H9 (cell line): ENCODE results near the gene CCDC78. TPM values are rescaled to one million over a fixed set of nuclear protein-coding genes. Genes with fewer than 3 reads are reported as not detected.

ENCODE experiments used
- DNase-seq: peaks from one replicate; pipeline ENCODE4 v3.0.0-alpha.2; 2017
- H2AFZ ChIP-seq: one replicate; pipeline ENCODE4 v1.6.1; 2013; ENCODE audit warnings: mild to moderate bottlenecking, low read length, control low read depth, moderate library complexity
- H2AK5ac ChIP-seq: 2 replicates; pipeline ENCODE4 v1.6.1; 2013; ENCODE audit warnings: low read length, control low read depth, mixed read lengths; ENCODE audit not compliant: insufficient read length
- H2BK120ac ChIP-seq: one replicate; pipeline ENCODE4 v1.6.1; 2013; ENCODE audit warnings: low read depth, mild to moderate bottlenecking, low read length, control low read depth, inconsistent platforms; ENCODE audit not compliant: poor library complexity, severe bottlenecking
- H2BK12ac ChIP-seq: 2 replicates; pipeline ENCODE4 v1.6.1; 2013; ENCODE audit warnings: low read length, control low read depth, mixed read lengths, low read depth; ENCODE audit not compliant: insufficient read length
- H2BK15ac ChIP-seq: 2 replicates; pipeline ENCODE4 v1.6.1; 2013; ENCODE audit warnings: low read depth, low read length, control low read depth
- H2BK20ac ChIP-seq: one replicate; pipeline ENCODE4 v1.6.1; 2013; ENCODE audit warnings: low read depth, mild to moderate bottlenecking, low read length, control low read depth, inconsistent platforms; ENCODE audit not compliant: poor library complexity, severe bottlenecking
- H2BK5ac ChIP-seq: 2 replicates; pipeline ENCODE4 v1.6.1; 2013; ENCODE audit warnings: low read length, control low read depth, mixed read lengths; ENCODE audit not compliant: insufficient read length
- H3K14ac ChIP-seq: 2 replicates; pipeline ENCODE4 v1.6.1; 2013; ENCODE audit warnings: low read length, control low read depth; ENCODE audit not compliant: insufficient read depth
- H3K18ac ChIP-seq: 2 replicates; pipeline ENCODE4 v1.6.1; 2013; ENCODE audit warnings: low read depth, mild to moderate bottlenecking, mixed read lengths, low read length, control low read depth; ENCODE audit not compliant: insufficient read length
- H3K23ac ChIP-seq: 2 replicates; pipeline ENCODE4 v1.6.1; 2013; ENCODE audit warnings: low read length, control low read depth, mixed read lengths, low read depth; ENCODE audit not compliant: insufficient read length
- H3K23me2 ChIP-seq: 2 replicates; pipeline ENCODE4 v1.6.1; 2013; ENCODE audit warnings: low read depth, mild to moderate bottlenecking, mixed read lengths, low read length, control low read depth; ENCODE audit not compliant: insufficient read length, poor library complexity, severe bottlenecking
- H3K27ac ChIP-seq: 2 replicates; pipeline ENCODE4 v1.5.1; 2013; ENCODE audit warnings: low read length, control low read depth, mixed read lengths, low read depth; ENCODE audit not compliant: insufficient read length
- H3K27me3 ChIP-seq: 2 replicates; pipeline ENCODE4 v1.6.1; 2013; ENCODE audit warnings: low read length, control low read depth, inconsistent platforms; ENCODE audit not compliant: insufficient read depth
- H3K4ac ChIP-seq: 2 replicates; pipeline ENCODE4 v1.6.1; 2013; ENCODE audit warnings: low read depth, mild to moderate bottlenecking, control low read depth, inconsistent platforms, low read length, moderate library complexity
- H3K4me1 ChIP-seq: 2 replicates; pipeline ENCODE4 v1.6.1; 2013; ENCODE audit warnings: low read length, control low read depth, inconsistent platforms; ENCODE audit not compliant: insufficient read depth
- H3K4me2 ChIP-seq: 2 replicates; pipeline ENCODE4 v1.6.1; 2013; ENCODE audit warnings: low read length, control low read depth, mixed read lengths; ENCODE audit not compliant: insufficient read length, insufficient read depth
- H3K56ac ChIP-seq: 2 replicates; pipeline ENCODE4 v1.6.1; 2013; ENCODE audit warnings: low read depth, mild to moderate bottlenecking, mixed read lengths, low read length, control low read depth; ENCODE audit not compliant: insufficient read length
- H3K79me1 ChIP-seq: 2 replicates; pipeline ENCODE4 v1.6.1; 2013; ENCODE audit warnings: low read depth, mild to moderate bottlenecking, moderate library complexity, low read length, control low read depth, inconsistent platforms; ENCODE audit not compliant: insufficient read depth, poor library complexity, severe bottlenecking
- H3K79me2 ChIP-seq: 2 replicates; pipeline ENCODE4 v1.6.1; 2013; ENCODE audit warnings: low read length, control low read depth, inconsistent platforms; ENCODE audit not compliant: insufficient read depth
- H3K9ac ChIP-seq: 2 replicates; pipeline ENCODE4 v1.6.1; 2013; ENCODE audit warnings: low read length, control low read depth, mixed read lengths; ENCODE audit not compliant: insufficient read length; ENCODE audit errors: extremely low read depth
- H3K9me3 ChIP-seq: one replicate; pipeline ENCODE4 v1.6.1; 2013; ENCODE audit warnings: low read depth, low read length, inconsistent platforms; ENCODE audit not compliant: control insufficient read depth
- H3T11ph ChIP-seq: one replicate; pipeline ENCODE4 v1.6.1; 2013; ENCODE audit warnings: mild to moderate bottlenecking, low read length, control low read depth, inconsistent platforms
- H4K20me1 ChIP-seq: one replicate; pipeline ENCODE4 v1.6.1; 2013; ENCODE audit not compliant: control insufficient read depth, insufficient read length, insufficient read depth
- H4K5ac ChIP-seq: 2 replicates; pipeline ENCODE4 v1.6.1; 2013; ENCODE audit warnings: low read depth, mild to moderate bottlenecking, mixed read lengths, low read length, control low read depth; ENCODE audit not compliant: insufficient read length
- H4K8ac ChIP-seq: replicated peaks from 2 replicates; pipeline ENCODE4 v1.6.1; 2013; ENCODE audit warnings: low read length, control low read depth, mixed read lengths, low read depth; ENCODE audit not compliant: insufficient read length
- H4K91ac ChIP-seq: 2 replicates; pipeline ENCODE4 v1.6.1; 2013; ENCODE audit warnings: low read depth, mild to moderate bottlenecking, moderate library complexity, mixed read lengths, low read length, control low read depth; ENCODE audit not compliant: insufficient read length
- H3K27ac Mint-ChIP-seq, 3 experiments: 2 replicates in 2 of 3; 3 replicates in 1 of 3; pipeline ENCODE4 v1.8.0; 2020 to 2021; ENCODE audit warnings: mixed read lengths in 3 of 3, mild to moderate bottlenecking in 1 of 3, moderate library complexity in 1 of 3
- H3K27me3 Mint-ChIP-seq: 2 replicates; pipeline ENCODE4 v1.8.0; 2021; ENCODE audit warnings: low read depth, mild to moderate bottlenecking, moderate library complexity, mixed read lengths
- H3K36me3 Mint-ChIP-seq, 3 experiments: 2 replicates in 2 of 3; 3 replicates in 1 of 3; pipeline ENCODE4 v1.8.0; 2020 to 2021; ENCODE audit warnings: low read depth in 3 of 3, mixed read lengths in 3 of 3; ENCODE audit not compliant: insufficient read depth in 1 of 3
- H3K4me1 Mint-ChIP-seq, 2 experiments: 2 replicates each; pipeline ENCODE4 v1.8.0; 2020; ENCODE audit warnings: mixed read lengths in 2 of 2
- H3K4me3 Mint-ChIP-seq, 2 experiments: 2 replicates in 1 of 2; 3 replicates in 1 of 2; pipeline ENCODE4 v1.8.0; 2020 to 2021; ENCODE audit warnings: mild to moderate bottlenecking in 2 of 2, mixed read lengths in 2 of 2, moderate library complexity in 1 of 2
- H3K9me3 Mint-ChIP-seq, 2 experiments: 2 replicates in 1 of 2; 3 replicates in 1 of 2; pipeline ENCODE4 v1.8.0; 2020; ENCODE audit warnings: mild to moderate bottlenecking in 2 of 2, mixed read lengths in 2 of 2, moderate library complexity in 1 of 2
- WGBS: extraction: QIAGEN DNeasy Blood & Tissue Kit; methylation state at CpG from one replicate; pipeline ENCODE4 v1.1.7; 2013; ENCODE audit warnings: missing lambda C conversion rate, low lambda C conversion rate, mixed read lengths; ENCODE audit not compliant: insufficient read length; ENCODE audit errors: extremely low coverage; 5-methylcytosine and 5-hydroxymethylcytosine counted together
- total RNA-seq: library from RNA; stranded (reverse); gene quantifications from 2 replicates; pipeline ENCODE4 v1.2.1, GENCODE V29; 2021
- TF ChIP-seq, protein P1 (sequence below): fragments of 200-600 bp; sonication (generic); conservative IDR thresholded peaks from 3 replicates; pipeline ENCODE4 v1.8.0; 2021; ENCODE audit warnings: antibody characterized with exemption, mild to moderate bottlenecking

Gene CCDC78
- total RNA-seq, 1 experiment from 2014 or later: 12.1 TPM

DNA sequence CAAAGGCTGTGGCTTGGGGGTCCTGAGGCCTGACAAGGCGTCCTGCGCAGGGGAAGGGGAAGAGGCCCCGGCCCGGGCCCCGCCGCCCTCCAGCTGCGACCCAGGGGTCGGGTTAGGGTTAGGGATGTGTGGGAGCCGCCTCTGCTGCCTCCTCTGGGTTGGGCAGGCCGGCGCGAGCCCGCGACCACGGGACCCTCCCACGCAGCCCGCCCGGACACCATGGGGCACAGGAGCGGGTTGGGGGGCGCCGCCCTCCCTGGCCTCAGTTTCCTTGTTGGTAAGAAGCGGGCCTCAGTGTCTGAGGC is 14.2 kb upstream of the CCDC78 start:
- H3K4me3 Mint-ChIP-seq: peak overlapping the region; percentile 75 to 84
- Histone ChIP-seq H3K27ac (no peak overlapping the region), H3K4me1 (peaks cover 2% of the 10 kb centered on the region; the same call in 1 of the 2 replicates), H3K4ac (no peak overlapping the region), H2BK12ac (no peak overlapping the region), H3K9ac (no peak overlapping the region), H4K91ac (no peak overlapping the region), H2AFZ (no peak overlapping the region), H3K56ac (no peak overlapping the region), H3K79me2 (no peaks in the 10 kb centered on the region), H4K8ac (no peak overlapping the region), H3K9me3 (no peaks in the 10 kb centered on the region), H3K23me2 (peaks cover 10% of the 10 kb centered on the region), H3K79me1 (no peaks in the 10 kb centered on the region), H2BK5ac (no peak overlapping the region), H3K4me2 (peak overlapping the region; percentile 55), H4K20me1 (no peaks in the 10 kb centered on the region), H2BK20ac (no peak overlapping the region), H3K18ac (no peak overlapping the region), H3K23ac (no peak overlapping the region), H2AK5ac (no peak overlapping the region), H3K27me3 (no peaks in the 10 kb centered on the region), H3T11ph (no peak overlapping the region), H2BK120ac (no peak overlapping the region), H3K14ac (peak overlapping the region; percentile 20; the same call in 1 of the 2 replicates), H2BK15ac (no peak overlapping the region), H4K5ac (no peak overlapping the region)
- WGBS: no CpG with 5 or more reads among the region's 22 CpGs
- H3K27ac Mint-ChIP-seq: no peak overlapping the region
- no peaks in the 10 kb centered on the region for H3K9me3 Mint-ChIP-seq
- H3K4me1 Mint-ChIP-seq: peaks cover 9 to 13% of the 10 kb centered on the region in 2 experiments
- no peak for DNase-seq
- H3K36me3 Mint-ChIP-seq: peaks cover 3 to 21% (median 20%) of the 10 kb centered on the region in 3 experiments; a peak in 6 of 7 replicates
- no peaks in the 10 kb centered on the region for H3K27me3 Mint-ChIP-seq
- TF ChIP-seq, protein P1, sequence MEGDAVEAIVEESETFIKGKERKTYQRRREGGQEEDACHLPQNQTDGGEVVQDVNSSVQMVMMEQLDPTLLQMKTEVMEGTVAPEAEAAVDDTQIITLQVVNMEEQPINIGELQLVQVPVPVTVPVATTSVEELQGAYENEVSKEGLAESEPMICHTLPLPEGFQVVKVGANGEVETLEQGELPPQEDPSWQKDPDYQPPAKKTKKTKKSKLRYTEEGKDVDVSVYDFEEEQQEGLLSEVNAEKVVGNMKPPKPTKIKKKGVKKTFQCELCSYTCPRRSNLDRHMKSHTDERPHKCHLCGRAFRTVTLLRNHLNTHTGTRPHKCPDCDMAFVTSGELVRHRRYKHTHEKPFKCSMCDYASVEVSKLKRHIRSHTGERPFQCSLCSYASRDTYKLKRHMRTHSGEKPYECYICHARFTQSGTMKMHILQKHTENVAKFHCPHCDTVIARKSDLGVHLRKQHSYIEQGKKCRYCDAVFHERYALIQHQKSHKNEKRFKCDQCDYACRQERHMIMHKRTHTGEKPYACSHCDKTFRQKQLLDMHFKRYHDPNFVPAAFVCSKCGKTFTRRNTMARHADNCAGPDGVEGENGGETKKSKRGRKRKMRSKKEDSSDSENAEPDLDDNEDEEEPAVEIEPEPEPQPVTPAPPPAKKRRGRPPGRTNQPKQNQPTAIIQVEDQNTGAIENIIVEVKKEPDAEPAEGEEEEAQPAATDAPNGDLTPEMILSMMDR: no peak
